GM18517 (cell line): ENCODE results near the gene EIF3L.

ENCODE experiments used
- ATAC-seq: cut with Tn5 transposase; IDR thresholded peaks from one replicate; pipeline ENCODE4 v1.9.1; 2021; ENCODE audit warnings: mild to moderate bottlenecking, moderate library complexity; ENCODE audit not compliant: unreplicated experiment

EIF3L gene

GRCh38 chr22:37850801-37851200 lies 1.6 kb downstream of the EIF3L start:
- ATAC-seq, result no peak

GRCh38 chr22:37852418-37852817 lies 3.2 kb downstream of the EIF3L start:
- ATAC-seq, result no peak

- no peak for ATAC-seq
Measured at GRCh38 chr22:37854946-37855345, 5.7 kb downstream of the EIF3L start.

DNA sequence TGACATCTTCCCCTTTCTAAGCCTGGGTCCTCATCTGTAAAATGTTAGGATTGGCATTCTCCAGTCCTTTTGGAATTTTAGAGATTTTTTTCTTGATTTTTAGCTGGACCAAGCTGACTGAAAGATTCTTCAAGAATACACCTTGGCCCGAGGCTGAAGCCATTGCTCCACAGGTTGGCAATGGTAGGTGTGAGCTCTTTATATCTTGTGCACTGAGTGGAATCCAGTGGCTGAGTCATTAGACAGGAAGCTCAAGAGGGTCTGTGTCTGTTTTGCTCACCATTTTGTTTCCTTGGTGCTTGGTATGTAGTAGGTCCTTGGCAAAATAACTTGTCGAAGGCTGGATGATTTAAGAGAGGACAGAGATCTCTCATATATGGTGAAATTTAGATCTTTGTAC lies 6.2 kb downstream of the EIF3L start:
- ATAC-seq, result no peak

- no peak for ATAC-seq
Measured at GRCh38 chr22:37860796-37861421, 11.7 kb downstream of the EIF3L start.

DNA sequence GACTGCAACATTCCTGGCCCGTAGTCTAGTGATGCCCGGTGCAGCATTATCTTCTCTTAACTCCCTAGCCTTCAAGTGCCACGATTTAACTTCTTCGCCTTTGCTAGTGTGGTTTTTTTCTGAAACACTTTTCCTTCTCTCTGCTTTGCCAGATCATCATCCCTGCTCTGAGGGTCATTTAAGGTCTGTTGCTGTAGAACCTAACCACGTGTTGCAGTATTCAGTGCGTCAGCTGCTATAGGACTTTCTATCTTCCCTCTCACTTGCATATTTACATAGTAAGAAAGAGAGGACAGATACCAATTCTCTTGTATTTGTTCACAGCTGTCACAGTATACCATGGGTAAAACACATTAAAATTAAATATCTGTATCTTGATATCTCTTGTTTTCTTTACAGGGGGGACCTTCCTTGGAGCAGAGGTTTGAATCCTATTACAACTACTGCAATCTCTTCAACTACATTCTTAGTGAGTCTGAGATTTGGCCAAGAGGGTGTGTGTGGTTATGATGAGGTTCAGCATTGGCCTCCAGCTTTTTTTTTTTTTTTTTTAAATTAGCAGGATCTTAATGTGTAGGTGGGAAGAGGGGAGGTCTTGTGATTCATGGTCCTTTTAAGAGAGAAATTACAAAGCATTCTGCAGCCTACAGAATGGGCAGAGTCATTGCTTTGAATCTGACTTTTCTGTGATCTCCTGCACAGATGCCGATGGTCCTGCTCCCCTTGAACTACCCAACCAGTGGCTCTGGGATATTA lies 13.5 kb downstream of the EIF3L start:
- ATAC-seq, result no peak

DNA sequence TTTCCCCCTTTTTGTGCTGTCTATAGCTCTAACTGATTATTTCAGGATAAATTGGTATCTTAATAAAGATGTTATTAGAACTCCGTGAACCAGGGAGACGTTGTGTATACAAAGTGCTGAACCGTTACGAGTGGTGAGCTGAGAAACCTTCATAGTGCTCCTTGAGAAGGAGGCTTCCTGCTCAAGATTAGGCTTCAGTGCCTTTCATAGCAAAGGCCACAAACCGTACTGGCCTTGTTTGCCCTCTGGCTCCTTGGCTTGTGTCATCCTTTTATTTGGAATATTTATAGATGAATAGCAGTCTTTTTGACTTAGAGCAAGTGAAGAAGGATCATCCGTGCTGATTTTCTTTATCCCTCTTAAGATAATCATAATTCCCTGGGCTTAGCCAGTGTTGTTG lies 16.3 kb downstream of the EIF3L start:
- ATAC-seq, result no peak

- no peak for ATAC-seq
Measured at GRCh38 chr22:37870273-37870672, 21.1 kb downstream of the EIF3L start.

- no peak for ATAC-seq
Measured at GRCh38 chr22:37880668-37881440, 31.6 kb downstream of the EIF3L start.

DNA sequence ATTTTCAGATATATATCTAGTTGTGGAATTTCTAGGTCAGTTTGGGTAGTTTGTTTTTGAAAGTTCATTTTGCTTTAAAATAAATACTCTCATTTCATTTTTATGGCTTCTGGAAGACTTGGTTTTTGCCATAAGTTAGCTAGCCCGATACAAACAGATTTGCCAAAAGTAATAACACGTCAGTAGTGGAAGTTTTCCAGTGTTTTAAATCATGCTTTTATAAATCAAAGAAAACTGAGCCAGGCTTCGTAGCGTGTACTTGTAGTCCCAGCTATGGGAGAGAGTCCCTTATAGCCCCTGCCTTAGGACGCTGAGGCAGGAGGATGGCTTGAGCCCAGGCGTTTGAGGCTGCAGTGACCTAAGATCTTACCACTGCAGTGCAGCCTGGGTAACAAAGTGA lies 35.2 kb downstream of the EIF3L start:
- ATAC-seq, result no peak

DNA sequence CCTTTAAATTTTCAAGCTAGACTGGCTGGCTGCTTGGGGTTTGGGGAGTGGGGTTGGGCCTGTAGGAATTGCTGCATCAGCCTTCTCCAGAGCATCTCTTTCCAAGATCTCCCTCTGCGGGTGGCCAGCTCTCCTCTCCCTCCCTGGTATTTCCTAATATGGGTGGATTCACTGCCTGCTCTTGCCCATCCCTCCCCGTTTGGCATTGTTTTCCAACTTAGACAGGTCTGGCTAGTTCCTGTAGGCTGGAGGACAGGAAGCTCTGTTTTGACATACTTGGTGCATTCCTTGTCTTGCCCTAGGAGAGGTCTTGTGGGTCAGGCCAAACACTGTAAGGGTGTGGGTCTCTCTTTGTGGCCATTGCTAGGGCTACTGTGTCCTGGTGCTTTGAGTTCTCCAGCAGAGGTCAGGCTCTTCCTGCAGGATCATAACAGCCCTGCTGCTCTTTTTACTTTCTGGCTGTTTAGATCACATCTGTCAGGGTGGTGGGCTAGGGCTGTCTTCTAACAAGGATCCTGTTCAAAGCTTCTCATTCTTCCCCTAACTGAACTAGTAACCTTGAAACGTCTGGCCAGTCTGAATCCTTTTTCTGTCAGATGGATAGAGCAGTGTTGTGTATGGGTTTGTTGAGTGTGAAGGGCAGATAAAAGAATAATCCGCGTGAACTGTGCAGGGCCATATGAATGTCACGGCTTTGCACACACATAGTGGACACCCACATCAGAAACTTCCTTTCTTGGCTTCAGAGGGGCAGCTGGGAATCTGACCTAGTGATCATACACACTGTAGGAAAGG lies 38.6 kb downstream of the EIF3L start:
- ATAC-seq, result no peak

GRCh38 chr22:37891926-37892325 lies 42.7 kb downstream of the EIF3L start:
- no peak for ATAC-seq

DNA sequence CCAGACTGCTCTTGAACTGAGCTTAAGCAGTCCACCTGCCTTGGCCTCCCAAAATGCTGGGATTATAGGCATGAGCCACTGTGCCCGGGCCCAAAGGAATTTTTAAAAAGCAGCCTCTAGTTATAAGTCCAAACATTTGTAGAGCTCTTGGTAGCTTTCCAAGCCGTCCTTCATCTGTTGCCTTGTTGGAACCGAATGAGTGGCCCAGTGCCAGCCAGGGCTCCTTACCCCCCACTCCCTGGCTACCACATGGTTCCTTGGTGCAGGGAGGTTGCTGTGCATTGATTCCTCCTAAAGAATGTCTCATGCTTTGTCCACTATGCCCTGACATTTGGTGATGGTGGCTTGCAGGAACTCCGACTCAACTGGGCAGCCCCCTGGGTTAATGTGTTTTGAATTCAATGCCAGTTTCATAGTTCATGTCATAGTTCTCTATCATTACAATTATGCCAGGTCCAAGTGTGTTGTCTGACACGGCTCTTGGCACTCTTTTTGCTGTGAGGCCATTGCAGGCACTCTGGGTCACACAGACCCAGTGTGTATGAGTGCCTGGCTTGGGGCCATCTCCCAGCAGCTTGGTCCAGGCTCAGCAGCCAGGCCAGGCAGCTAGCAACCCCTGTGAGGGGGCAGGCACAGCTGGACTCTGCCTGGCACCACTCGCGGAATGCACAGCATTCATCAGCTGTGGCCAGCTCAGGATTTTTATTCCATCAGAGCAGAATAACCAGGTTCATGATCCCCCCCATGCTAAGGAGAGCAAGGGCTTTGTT lies 43.5 kb downstream of the EIF3L start:
- ATAC-seq, result no peak

DNA sequence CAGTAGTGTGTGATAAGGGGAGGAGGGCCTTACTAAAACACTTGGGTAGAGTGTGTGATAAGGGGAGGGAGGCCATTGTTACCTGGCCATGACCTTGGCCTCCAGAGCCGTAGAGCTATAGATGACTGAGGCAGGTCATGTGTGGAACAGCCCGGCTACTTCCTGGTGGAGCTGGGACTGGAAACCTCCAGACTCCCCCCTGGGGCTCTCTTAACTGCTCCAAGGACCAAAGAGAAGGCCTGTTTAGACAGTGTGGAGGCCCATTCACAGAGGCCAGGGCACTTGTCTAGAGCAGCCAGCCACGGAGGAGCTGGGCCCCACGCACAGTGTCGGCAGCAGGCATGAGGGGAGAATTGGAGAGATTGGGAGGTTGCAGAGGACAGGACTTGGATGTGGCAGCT lies 44.4 kb downstream of the EIF3L start:
- no peak for ATAC-seq

DNA sequence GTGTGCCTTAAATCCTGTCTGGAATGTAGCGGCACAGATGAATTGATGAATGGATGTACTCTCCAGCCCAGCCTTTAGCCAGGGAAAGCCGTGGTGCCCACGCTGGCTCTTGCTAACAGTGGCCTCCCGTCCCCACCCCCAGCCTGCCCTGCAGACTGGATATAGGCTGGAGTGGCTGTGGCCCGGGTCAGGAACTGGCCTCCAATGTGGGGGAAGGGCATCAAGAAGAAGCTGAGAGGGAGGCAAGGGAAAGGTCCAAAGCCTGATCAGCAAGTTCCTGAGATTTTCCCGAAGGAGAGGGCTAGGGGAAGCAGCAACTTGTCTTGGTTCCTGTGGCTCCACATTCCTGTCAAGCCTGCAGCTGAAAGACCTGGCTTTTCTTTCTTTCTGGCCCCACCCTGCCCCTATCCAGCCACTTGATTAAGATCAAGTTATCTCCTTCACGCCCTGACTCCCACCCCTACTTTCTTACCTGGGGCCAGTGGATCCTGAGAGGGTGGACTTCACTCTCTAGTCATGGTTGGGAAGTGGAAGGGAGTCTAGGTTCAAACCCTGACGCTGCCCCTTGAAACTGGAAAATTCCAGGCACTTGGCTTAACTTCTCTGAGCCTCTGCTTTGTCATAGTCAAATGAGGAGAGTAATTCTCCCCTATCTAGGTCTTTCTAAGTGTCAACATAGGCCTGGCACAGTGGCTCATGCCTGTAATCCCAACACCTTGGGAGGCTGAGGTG lies 45.9 kb downstream of the EIF3L start:
- no peak for ATAC-seq

GRCh38 chr22:37896181-37896592 lies 47.0 kb downstream of the EIF3L start:
- ATAC-seq, result peak; percentile 52

DNA sequence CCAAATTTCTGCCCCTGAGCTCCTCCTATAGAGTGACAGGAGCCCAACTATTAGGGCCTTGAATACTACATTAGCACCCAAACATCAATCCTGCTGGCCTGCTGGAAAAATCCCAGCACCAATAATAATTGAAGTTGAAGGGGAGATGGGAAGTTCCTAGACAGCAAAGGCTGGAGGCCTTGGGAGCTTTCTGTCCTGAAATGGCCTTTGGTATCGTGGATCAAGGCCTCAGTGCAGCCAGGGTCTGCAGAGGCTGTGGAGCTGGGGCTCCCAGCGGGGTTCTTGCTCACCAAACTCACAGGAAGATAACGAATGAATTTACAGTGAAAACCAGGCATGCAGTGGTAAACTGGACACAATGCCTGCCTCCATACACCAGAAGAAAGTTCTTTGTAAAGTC lies 47.7 kb downstream of the EIF3L start:
- ATAC-seq, result no peak

DNA sequence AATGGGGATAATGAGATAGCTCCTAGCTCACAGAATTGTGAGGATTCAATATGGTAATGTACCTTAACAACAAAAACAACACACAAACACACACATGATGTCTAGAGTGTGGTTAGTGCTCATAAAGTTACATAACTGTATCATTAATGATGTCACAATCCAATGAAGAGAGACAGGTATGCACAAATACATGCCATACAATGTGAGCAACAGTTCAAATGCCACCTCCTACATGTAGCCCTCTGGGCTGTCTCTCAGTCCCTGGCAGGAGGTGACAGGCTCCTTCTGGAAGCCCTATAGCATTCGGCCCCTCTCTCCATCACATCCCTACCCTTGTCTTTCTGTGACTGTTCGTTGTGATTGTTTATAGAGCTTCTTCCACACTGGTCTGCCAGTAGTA lies 48.6 kb downstream of the EIF3L start:
- ATAC-seq, result no peak

- no peak for ATAC-seq
Measured at GRCh38 chr22:37898441-37899181, 49.4 kb downstream of the EIF3L start.
